ENCODE data around the gene BPI.

- TF ChIP-seq CTCF (IDR thresholded peaks at IDR 0.05) (no peak), POLR2A (IDR thresholded peaks at IDR 0.05) (no peak)
These were observed 59.2 kb downstream of the BPI start for GRCh38 chr20:38363004-38363747.

Data from esophagus squamous epithelium (tissue), 4 donors.